SK-N-SH treated with all-trans-retinoic acid at 6 μM for 48 hours (cell line): ENCODE results near the gene ZBTB4.

ENCODE experiments used
- ATAC-seq: fragments of 200-7000 bp; cut with Tn5 transposase; 3 replicates; pipeline ENCODE4 v1.9.1; 2020; ENCODE audit warnings: mild to moderate bottlenecking, moderate library complexity
- ARNTL ChIP-seq: fragments of 450-650 bp; formaldehyde crosslinking; IDR thresholded peaks from 2 replicates; pipeline ENCODE4 v1.5.0; 2020; ENCODE audit warnings: low read depth, mild to moderate bottlenecking, moderate library complexity, borderline replicate concordance
- BACH2 ChIP-seq: fragments of 250-450 bp; sonication (Bioruptor Pico); IDR thresholded peaks from 2 replicates; pipeline ENCODE4 v1.9.0; 2021; ENCODE audit warnings: mild to moderate bottlenecking, borderline replicate concordance
- CREB5 ChIP-seq: fragments of 250-450 bp; sonication (Bioruptor Pico); IDR thresholded peaks from 2 replicates; pipeline ENCODE4 v1.5.1; 2020; ENCODE audit warnings: low read depth, mild to moderate bottlenecking, moderate library complexity
- CSRNP3 ChIP-seq: fragments of 250-450 bp; sonication (Bioruptor Pico); IDR thresholded peaks from 2 replicates; pipeline ENCODE4 v1.5.1; 2021; ENCODE audit warnings: mild to moderate bottlenecking, moderate library complexity
- ESRRG ChIP-seq: fragments of 250-450 bp; sonication (Bioruptor Pico); IDR thresholded peaks from 2 replicates; pipeline ENCODE4 v1.6.1; 2021; ENCODE audit warnings: mild to moderate bottlenecking
- GLIS3 ChIP-seq: fragments of 250-450 bp; sonication (Bioruptor Pico); IDR thresholded peaks from 2 replicates; pipeline ENCODE4 v1.5.0; 2020; ENCODE audit warnings: mild to moderate bottlenecking, moderate library complexity
- OSR1 ChIP-seq: fragments of 250-450 bp; sonication (Bioruptor Pico); IDR thresholded peaks from 2 replicates; pipeline ENCODE4 v1.8.0; 2022; ENCODE audit warnings: moderate library complexity, mild to moderate bottlenecking, inconsistent platforms
- PPARA ChIP-seq: fragments of 250-450 bp; sonication (Bioruptor Pico); IDR thresholded peaks from 2 replicates; pipeline ENCODE4 v1.5.0; 2020; ENCODE audit warnings: mild to moderate bottlenecking, borderline replicate concordance
- RARB ChIP-seq: fragments of 250-450 bp; sonication (Bioruptor Pico); IDR thresholded peaks from 2 replicates; pipeline ENCODE4 v1.8.0; 2021; ENCODE audit warnings: mild to moderate bottlenecking, moderate library complexity
- SNAI2 ChIP-seq: fragments of 250-450 bp; sonication (Bioruptor Pico); IDR thresholded peaks from 2 replicates; pipeline ENCODE4 v1.5.0; 2020; ENCODE audit warnings: mild to moderate bottlenecking, moderate library complexity
- TCF4 ChIP-seq: fragments of 250-450 bp; sonication (Bioruptor Pico); IDR thresholded peaks from 2 replicates; pipeline ENCODE4 v1.8.0; 2021; ENCODE audit warnings: mild to moderate bottlenecking, moderate library complexity, borderline replicate concordance
- TOX ChIP-seq: fragments of 250-450 bp; sonication (Bioruptor Pico); IDR thresholded peaks from 2 replicates; pipeline ENCODE4 v1.8.0; 2021; ENCODE audit warnings: mild to moderate bottlenecking, moderate library complexity, borderline replicate concordance
- ZC3H10 ChIP-seq: fragments of 250-450 bp; sonication (Bioruptor Pico); IDR thresholded peaks from 2 replicates; pipeline ENCODE4 v1.5.1; 2021; ENCODE audit warnings: mild to moderate bottlenecking, moderate library complexity
- ZFP3 ChIP-seq: fragments of 250-450 bp; sonication (Bioruptor Pico); IDR thresholded peaks from 2 replicates; pipeline ENCODE4 v1.5.0; 2020; ENCODE audit warnings: mild to moderate bottlenecking, moderate library complexity
- ZFP30 ChIP-seq: fragments of 450-650 bp; formaldehyde crosslinking; IDR thresholded peaks from 2 replicates; pipeline ENCODE4 v1.5.0; 2022; ENCODE audit warnings: mild to moderate bottlenecking, moderate library complexity
- ZNF565 ChIP-seq: fragments of 450-650 bp; formaldehyde crosslinking; conservative IDR thresholded peaks from 2 replicates; pipeline ENCODE4 v1.5.0; 2020; ENCODE audit warnings: low read depth, mild to moderate bottlenecking, moderate library complexity
- ZNF70 ChIP-seq: fragments of 450-650 bp; formaldehyde crosslinking; IDR thresholded peaks from 2 replicates; pipeline ENCODE4 v1.5.0; 2020; ENCODE audit warnings: mild to moderate bottlenecking, moderate library complexity
- ZNF8 ChIP-seq: fragments of 450-650 bp; formaldehyde crosslinking; IDR thresholded peaks from 2 replicates; pipeline ENCODE4 v1.5.0; 2020; ENCODE audit warnings: mild to moderate bottlenecking, moderate library complexity
- TF ChIP-seq, protein P1 (sequence below): fragments of 250-450 bp; sonication (Bioruptor Pico); IDR thresholded peaks from 2 replicates; pipeline ENCODE4 v1.8.0; 2021; ENCODE audit warnings: low read depth, mild to moderate bottlenecking, moderate library complexity, borderline replicate concordance
- TF ChIP-seq, protein P2 (sequence below): fragments of 250-450 bp; sonication (Bioruptor Pico); IDR thresholded peaks from 2 replicates; pipeline ENCODE4 v1.5.0; 2020; ENCODE audit warnings: mild to moderate bottlenecking, moderate library complexity

ZBTB4 gene

DNA sequence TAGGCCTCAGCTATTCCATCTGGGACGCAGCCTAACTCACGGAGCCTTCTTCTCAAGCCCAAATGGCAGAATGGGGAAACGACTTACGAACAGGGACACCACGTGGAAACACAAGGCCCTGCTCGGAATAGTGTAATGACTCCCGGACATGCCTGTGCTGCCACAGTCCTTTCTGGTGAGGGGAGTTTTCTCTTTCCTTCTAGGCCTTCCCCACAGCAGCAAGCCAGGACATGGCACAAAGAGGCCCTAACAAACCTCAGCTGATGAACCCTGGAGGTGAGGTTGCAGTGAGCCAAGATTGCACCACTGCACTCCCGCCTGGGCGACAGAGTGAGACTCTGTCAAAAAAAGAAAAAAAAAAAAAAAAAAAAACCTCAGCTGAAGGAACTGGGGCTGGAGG lies 15.3 kb downstream of the ZBTB4 start:
- ATAC-seq = no peak
- TF ChIP-seq SNAI2 (CRISPR knock-in tag) (no peak), ZC3H10 (no peak), PPARA (CRISPR knock-in tag) (no peak), ZFP3 (CRISPR knock-in tag) (no peak), CSRNP3 (CRISPR knock-in tag) (no peak), CREB5 (CRISPR knock-in tag) (no peak), TCF4 (CRISPR knock-in tag) (no peak)
- TF ChIP-seq, protein P1, sequence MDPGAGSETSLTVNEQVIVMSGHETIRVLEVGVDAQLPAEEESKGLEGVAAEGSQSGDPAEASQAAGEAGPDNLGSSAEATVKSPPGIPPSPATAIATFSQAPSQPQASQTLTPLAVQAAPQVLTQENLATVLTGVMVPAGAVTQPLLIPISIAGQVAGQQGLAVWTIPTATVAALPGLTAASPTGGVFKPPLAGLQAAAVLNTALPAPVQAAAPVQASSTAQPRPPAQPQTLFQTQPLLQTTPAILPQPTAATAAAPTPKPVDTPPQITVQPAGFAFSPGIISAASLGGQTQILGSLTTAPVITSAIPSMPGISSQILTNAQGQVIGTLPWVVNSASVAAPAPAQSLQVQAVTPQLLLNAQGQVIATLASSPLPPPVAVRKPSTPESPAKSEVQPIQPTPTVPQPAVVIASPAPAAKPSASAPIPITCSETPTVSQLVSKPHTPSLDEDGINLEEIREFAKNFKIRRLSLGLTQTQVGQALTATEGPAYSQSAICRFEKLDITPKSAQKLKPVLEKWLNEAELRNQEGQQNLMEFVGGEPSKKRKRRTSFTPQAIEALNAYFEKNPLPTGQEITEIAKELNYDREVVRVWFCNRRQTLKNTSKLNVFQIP (CRISPR knock-in tag) = no peak

DNA sequence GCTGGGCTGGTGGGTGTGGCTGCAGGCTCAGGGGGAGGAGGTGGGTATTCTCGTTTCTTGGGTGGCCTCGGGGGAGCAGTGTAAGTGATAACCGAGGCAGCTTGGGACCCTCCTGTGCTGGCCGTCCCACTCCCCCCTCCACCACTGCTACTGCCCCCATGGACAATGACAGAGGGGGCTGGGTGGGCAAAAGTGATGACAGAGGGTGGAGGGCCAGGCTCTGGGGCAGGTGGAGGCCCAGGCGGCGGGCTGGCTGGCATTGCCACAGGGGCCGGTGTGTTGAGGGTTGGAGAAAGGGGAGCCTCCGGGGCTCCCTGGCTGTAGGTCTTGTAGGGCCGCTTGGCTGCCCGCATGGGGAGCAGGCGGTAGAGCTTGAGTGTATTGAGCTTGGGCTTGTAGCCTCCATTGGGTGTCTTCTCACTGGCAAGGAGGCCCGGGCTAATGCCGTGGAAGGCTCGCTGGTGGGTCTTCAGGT lies 16.0 kb downstream of the ZBTB4 start:
- TF ChIP-seq ZNF8 (CRISPR knock-in tag) (no peak), ZNF70 (CRISPR knock-in tag) (no peak), ZNF565 (CRISPR knock-in tag) (no peak), OSR1 (CRISPR knock-in tag) (no peak), SNAI2 (CRISPR knock-in tag) (no peak), GLIS3 (CRISPR knock-in tag) (no peak), CREB5 (CRISPR knock-in tag) (no peak), CSRNP3 (CRISPR knock-in tag) (no peak), BACH2 (CRISPR knock-in tag) (no peak), ZFP30 (CRISPR knock-in tag) (no peak), ZC3H10 (no peak), PPARA (CRISPR knock-in tag) (no peak), ZFP3 (CRISPR knock-in tag) (no peak), RARB (CRISPR knock-in tag) (no peak), ESRRG (CRISPR knock-in tag) (no peak), TOX (CRISPR knock-in tag) (no peak), ARNTL (no peak)
- TF ChIP-seq, protein P2, sequence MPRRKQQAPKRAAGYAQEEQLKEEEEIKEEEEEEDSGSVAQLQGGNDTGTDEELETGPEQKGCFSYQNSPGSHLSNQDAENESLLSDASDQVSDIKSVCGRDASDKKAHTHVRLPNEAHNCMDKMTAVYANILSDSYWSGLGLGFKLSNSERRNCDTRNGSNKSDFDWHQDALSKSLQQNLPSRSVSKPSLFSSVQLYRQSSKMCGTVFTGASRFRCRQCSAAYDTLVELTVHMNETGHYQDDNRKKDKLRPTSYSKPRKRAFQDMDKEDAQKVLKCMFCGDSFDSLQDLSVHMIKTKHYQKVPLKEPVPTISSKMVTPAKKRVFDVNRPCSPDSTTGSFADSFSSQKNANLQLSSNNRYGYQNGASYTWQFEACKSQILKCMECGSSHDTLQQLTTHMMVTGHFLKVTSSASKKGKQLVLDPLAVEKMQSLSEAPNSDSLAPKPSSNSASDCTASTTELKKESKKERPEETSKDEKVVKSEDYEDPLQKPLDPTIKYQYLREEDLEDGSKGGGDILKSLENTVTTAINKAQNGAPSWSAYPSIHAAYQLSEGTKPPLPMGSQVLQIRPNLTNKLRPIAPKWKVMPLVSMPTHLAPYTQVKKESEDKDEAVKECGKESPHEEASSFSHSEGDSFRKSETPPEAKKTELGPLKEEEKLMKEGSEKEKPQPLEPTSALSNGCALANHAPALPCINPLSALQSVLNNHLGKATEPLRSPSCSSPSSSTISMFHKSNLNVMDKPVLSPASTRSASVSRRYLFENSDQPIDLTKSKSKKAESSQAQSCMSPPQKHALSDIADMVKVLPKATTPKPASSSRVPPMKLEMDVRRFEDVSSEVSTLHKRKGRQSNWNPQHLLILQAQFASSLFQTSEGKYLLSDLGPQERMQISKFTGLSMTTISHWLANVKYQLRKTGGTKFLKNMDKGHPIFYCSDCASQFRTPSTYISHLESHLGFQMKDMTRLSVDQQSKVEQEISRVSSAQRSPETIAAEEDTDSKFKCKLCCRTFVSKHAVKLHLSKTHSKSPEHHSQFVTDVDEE (CRISPR knock-in tag) = no peak
- TF ChIP-seq, protein P1 (CRISPR knock-in tag) = no peak
- ATAC-seq = no peak
